Measurements from ENCODE around the gene CLCN4. TPM values are rescaled to one million over a fixed set of nuclear protein-coding genes. Genes with fewer than 3 reads are reported as not detected.

The CLCN4 gene
- total RNA-seq, 1 donor from 2014 or later = 2.6 TPM

- no peak for DNase-seq (ENCODE audit: low spot score)
Measured at GRCh38 chrX:10239611-10240064, 82.9 kb downstream of the CLCN4 start.

GRCh38 chrX:10240918-10241317 is 84.1 kb downstream of the CLCN4 start:
- DNase-seq (ENCODE audit: low spot score) = no peak

- no peak for DNase-seq (ENCODE audit: low spot score)
Measured at GRCh38 chrX:10242026-10242425, 85.3 kb downstream of the CLCN4 start.

- no peak for DNase-seq (ENCODE audit: low spot score)
Measured at GRCh38 chrX:10243106-10243505, 86.3 kb downstream of the CLCN4 start.

GRCh38 chrX:10244915-10245622 is 88.3 kb downstream of the CLCN4 start:
- no peak for DNase-seq (ENCODE audit: low spot score)

- no peak for DNase-seq (ENCODE audit: low spot score)
Measured at GRCh38 chrX:10245886-10246285, 89.1 kb downstream of the CLCN4 start.

- no peak for DNase-seq (ENCODE audit: low spot score)
Measured at GRCh38 chrX:10246297-10246696, 89.5 kb downstream of the CLCN4 start.

- no peak for DNase-seq (ENCODE audit: low spot score)
Measured at GRCh38 chrX:10246846-10247245, 90.1 kb downstream of the CLCN4 start.

GRCh38 chrX:10254739-10255138 is 98.0 kb downstream of the CLCN4 start:
- DNase-seq (ENCODE audit: low spot score) = no peak

GRCh38 chrX:10259716-10260115 is 102.9 kb downstream of the CLCN4 start:
- no peak for DNase-seq (ENCODE audit: low spot score)

- DNase-seq (ENCODE audit: low spot score) = no peak
Measured at GRCh38 chrX:10265775-10266174, 109.0 kb downstream of the CLCN4 start.

- DNase-seq (ENCODE audit: low spot score) = no peak
Measured at GRCh38 chrX:10278716-10279115, 121.9 kb downstream of the CLCN4 start.

- DNase-seq (ENCODE audit: low spot score) = no peak
Measured at GRCh38 chrX:10280071-10280470, 123.3 kb downstream of the CLCN4 start.

- DNase-seq (ENCODE audit: low spot score) = no peak
Measured at GRCh38 chrX:10282490-10282889, 125.7 kb downstream of the CLCN4 start.

- no peak for DNase-seq (ENCODE audit: low spot score)
Measured at GRCh38 chrX:10286195-10286594, 129.4 kb downstream of the CLCN4 start.

Other genes with a start within 250 kb of the CLCN4 start
- gene CLDN34, start 189.6 kb upstream of the CLCN4 start, total RNA-seq = not detected

Data from mesenteric fat pad (tissue), 1 donor.